ENCODE data around the gene BATF.

DNA sequence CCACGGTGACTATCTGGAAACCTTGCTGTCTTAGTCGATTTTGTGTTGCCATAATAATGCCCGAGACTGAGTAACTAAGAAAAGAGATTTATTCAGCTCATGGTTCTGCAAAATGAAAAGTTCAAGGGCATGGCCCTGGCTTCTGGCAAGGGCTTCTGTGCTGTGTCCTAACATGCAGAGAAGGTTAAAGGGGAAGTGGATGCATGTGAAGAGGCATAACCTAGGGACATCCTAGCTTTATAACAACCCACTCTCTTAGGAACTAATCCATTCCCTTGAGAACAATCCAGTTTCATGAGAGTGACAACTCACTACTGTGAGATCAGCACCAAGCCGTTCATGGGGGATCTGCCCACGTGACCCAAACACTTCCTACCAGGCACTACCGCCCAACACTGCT is 67.7 kb downstream of the BATF start:
- TF ChIP-seq GATA3 (IDR thresholded peaks at IDR 0.05; ENCODE audit: low read depth, low read length), result no peak
- no peak for TF ChIP-seq GATA2 (IDR thresholded peaks at IDR 0.05; ENCODE audit: low read depth, low read length)
